ENCODE results near the gene TXNDC15.

The TXNDC15 gene

GRCh38 chr5:134938030-134938429 is 63.9 kb downstream of the TXNDC15 start:
- Histone ChIP-seq H3K36me3 (replicated peaks) (peaks cover 2% of the 10 kb centered on the region), H3K4me3 (ENCODE audit: low read depth, low read length) (no peak overlapping the region), H3K27me3 (replicated peaks) (no peaks in the 10 kb centered on the region), H3K27ac (no peak overlapping the region)
- TF ChIP-seq, protein P1, sequence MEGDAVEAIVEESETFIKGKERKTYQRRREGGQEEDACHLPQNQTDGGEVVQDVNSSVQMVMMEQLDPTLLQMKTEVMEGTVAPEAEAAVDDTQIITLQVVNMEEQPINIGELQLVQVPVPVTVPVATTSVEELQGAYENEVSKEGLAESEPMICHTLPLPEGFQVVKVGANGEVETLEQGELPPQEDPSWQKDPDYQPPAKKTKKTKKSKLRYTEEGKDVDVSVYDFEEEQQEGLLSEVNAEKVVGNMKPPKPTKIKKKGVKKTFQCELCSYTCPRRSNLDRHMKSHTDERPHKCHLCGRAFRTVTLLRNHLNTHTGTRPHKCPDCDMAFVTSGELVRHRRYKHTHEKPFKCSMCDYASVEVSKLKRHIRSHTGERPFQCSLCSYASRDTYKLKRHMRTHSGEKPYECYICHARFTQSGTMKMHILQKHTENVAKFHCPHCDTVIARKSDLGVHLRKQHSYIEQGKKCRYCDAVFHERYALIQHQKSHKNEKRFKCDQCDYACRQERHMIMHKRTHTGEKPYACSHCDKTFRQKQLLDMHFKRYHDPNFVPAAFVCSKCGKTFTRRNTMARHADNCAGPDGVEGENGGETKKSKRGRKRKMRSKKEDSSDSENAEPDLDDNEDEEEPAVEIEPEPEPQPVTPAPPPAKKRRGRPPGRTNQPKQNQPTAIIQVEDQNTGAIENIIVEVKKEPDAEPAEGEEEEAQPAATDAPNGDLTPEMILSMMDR (IDR thresholded peaks at IDR 0.05; ENCODE audit: low read depth, low read length, missing control alignments) = no peak
- in situ Hi-C loops (cut with HindIII; ENCODE audit: low pct_ligation_motif_present, low sequenced_read_pairs) = no loop called here
- DNase-seq = no peak

DNA sequence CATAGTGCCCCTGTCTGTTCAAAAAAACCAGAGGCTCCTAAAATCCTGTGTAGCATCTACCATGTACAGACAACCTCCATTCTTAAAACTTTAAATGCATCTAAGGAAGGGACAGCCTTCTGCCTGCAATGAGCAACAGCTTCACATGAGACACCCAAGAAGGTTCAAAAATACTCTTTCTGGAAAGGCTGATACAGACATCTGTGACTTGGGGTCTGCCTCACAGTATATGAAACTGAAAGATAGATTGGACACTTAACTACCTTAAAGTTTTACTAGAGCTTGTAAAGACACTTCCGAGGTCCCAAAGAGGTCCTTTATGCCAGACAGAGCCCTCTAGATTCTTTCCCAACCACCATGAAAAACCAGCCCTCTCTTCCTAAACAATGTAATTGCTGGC is 65.3 kb downstream of the TXNDC15 start:
- H3K27ac ChIP-seq = no peak overlapping the region
- DNase-seq = no peak
- no peaks in the 10 kb centered on the region for H3K27me3 ChIP-seq (replicated peaks)
- no peak overlapping the region for H3K4me3 ChIP-seq (ENCODE audit: low read depth, low read length)
- H3K36me3 ChIP-seq (replicated peaks) = peaks cover 2% of the 10 kb centered on the region
- in situ Hi-C loops (cut with HindIII; ENCODE audit: low pct_ligation_motif_present, low sequenced_read_pairs) = no loop called here
- TF ChIP-seq, protein P1 (IDR thresholded peaks at IDR 0.05; ENCODE audit: low read depth, low read length, missing control alignments) = no peak

GRCh38 chr5:134943547-134943946 is 69.4 kb downstream of the TXNDC15 start:
- Histone ChIP-seq H3K4me3 (ENCODE audit: low read depth, low read length) (no peak overlapping the region), H3K36me3 (replicated peaks) (no peaks in the 10 kb centered on the region), H3K27ac (no peak overlapping the region), H3K27me3 (replicated peaks) (no peaks in the 10 kb centered on the region)
- no peak for DNase-seq
- TF ChIP-seq, protein P1 (IDR thresholded peaks at IDR 0.05; ENCODE audit: low read depth, low read length, missing control alignments) = no peak
- in situ Hi-C loops (cut with HindIII; ENCODE audit: low pct_ligation_motif_present, low sequenced_read_pairs) = no loop called here

- no peak overlapping the region for H3K27ac ChIP-seq
- H3K4me3 ChIP-seq (ENCODE audit: low read depth, low read length) = no peak overlapping the region
- no peak for DNase-seq
- TF ChIP-seq, protein P1 (IDR thresholded peaks at IDR 0.05; ENCODE audit: low read depth, low read length, missing control alignments) = no peak
- in situ Hi-C loops (cut with HindIII; ENCODE audit: low pct_ligation_motif_present, low sequenced_read_pairs) = no loop called here
- no peaks in the 10 kb centered on the region for H3K36me3 ChIP-seq (replicated peaks)
- no peaks in the 10 kb centered on the region for H3K27me3 ChIP-seq (replicated peaks)
Observed at GRCh38 chr5:134944630-134945029, 70.5 kb downstream of the TXNDC15 start.

- TF ChIP-seq, protein P1 (IDR thresholded peaks at IDR 0.05; ENCODE audit: low read depth, low read length, missing control alignments) = no peak
- no peak overlapping the region for H3K27ac ChIP-seq
- no peak for DNase-seq
- no peak overlapping the region for H3K4me3 ChIP-seq (ENCODE audit: low read depth, low read length)
- in situ Hi-C loops (cut with HindIII; ENCODE audit: low pct_ligation_motif_present, low sequenced_read_pairs) = no loop called here
- no peaks in the 10 kb centered on the region for H3K36me3 ChIP-seq (replicated peaks)
- H3K27me3 ChIP-seq (replicated peaks) = no peaks in the 10 kb centered on the region
Observed at GRCh38 chr5:134945041-134945440, 70.9 kb downstream of the TXNDC15 start.

GRCh38 chr5:134948911-134949310 is 74.7 kb downstream of the TXNDC15 start:
- no peak overlapping the region for H3K27ac ChIP-seq
- peak; percentile 21 for DNase-seq
- in situ Hi-C loops (cut with HindIII; ENCODE audit: low pct_ligation_motif_present, low sequenced_read_pairs) = no loop called here

More at GRCh38 chr5:134948911-134949310, 74.7 kb downstream of the TXNDC15 start:
- no peaks in the 10 kb centered on the region for H3K36me3 ChIP-seq (replicated peaks)
- no peak overlapping the region for H3K4me3 ChIP-seq (ENCODE audit: low read depth, low read length)
- no peaks in the 10 kb centered on the region for H3K27me3 ChIP-seq (replicated peaks)
- TF ChIP-seq, protein P1 (IDR thresholded peaks at IDR 0.05; ENCODE audit: low read depth, low read length, missing control alignments) = no peak

All from brain microvascular endothelial cell (primary cell).